Activated naive CD8-positive, alpha-beta T cell treated with anti-CD3 and anti-CD28 coated beads, Interleukin-2, amount 10 ng/mL, durations not matched to agents 7 days and 5 days (primary cell): ENCODE results near the gene LRP11. TPM values are rescaled to one million over a fixed set of nuclear protein-coding genes. Genes with fewer than 3 reads are reported as not detected.
A peak's percentile ranks its signal among the peaks of the same experiment; 100 is the strongest.
"Not testable (repeated sequence)": the region's sequence is repeated elsewhere in the genome, so short reads cannot be mapped to it uniquely, and the experiment has no call there.

ENCODE experiments used
- ATAC-seq: fragments of 150-1000 bp; cut with Tn5 transposase; one replicate; pipeline ENCODE4 v1.10.0; 2021; ENCODE audit warnings: low read depth, moderate library complexity
- POLR2A ChIA-PET: fragments of 350-600 bp; sonication (Branson Sonifier 250); formaldehyde crosslinking; loops from one replicate; lab custom pipeline; 2021; ENCODE audit warnings: antibody characterized with exemption; lab: Charles Lee
- DNase-seq: peaks from one replicate; pipeline ENCODE4 v3.0.0; 2021
- H3K27ac Mint-ChIP-seq: one replicate; pipeline ENCODE4 v1.8.0; 2022; ENCODE audit warnings: mild to moderate bottlenecking, mixed read lengths
- H3K27me3 Mint-ChIP-seq: one replicate; pipeline ENCODE4 v1.8.0; 2022; ENCODE audit warnings: mild to moderate bottlenecking, moderate library complexity, mixed read lengths
- H3K36me3 Mint-ChIP-seq: one replicate; pipeline ENCODE4 v1.8.0; 2021; ENCODE audit warnings: mild to moderate bottlenecking, mixed read lengths
- H3K4me1 Mint-ChIP-seq: one replicate; pipeline ENCODE4 v1.8.0; 2021; ENCODE audit warnings: mixed read lengths
- H3K4me3 Mint-ChIP-seq: one replicate; pipeline ENCODE4 v1.8.0; 2022; ENCODE audit warnings: mild to moderate bottlenecking, moderate library complexity, mixed read lengths
- H3K9me3 Mint-ChIP-seq: one replicate; pipeline ENCODE4 v1.8.0; 2021; ENCODE audit warnings: mixed read lengths
- total RNA-seq, 2 experiments: library from RNA; stranded (reverse); gene quantifications; one replicate each; pipeline ENCODE4 v1.2.3, GENCODE V29; 2021

LRP11 gene
- total RNA-seq, 2 experiments from 2014 or later = 2.3 to 2.7 TPM

DNA sequence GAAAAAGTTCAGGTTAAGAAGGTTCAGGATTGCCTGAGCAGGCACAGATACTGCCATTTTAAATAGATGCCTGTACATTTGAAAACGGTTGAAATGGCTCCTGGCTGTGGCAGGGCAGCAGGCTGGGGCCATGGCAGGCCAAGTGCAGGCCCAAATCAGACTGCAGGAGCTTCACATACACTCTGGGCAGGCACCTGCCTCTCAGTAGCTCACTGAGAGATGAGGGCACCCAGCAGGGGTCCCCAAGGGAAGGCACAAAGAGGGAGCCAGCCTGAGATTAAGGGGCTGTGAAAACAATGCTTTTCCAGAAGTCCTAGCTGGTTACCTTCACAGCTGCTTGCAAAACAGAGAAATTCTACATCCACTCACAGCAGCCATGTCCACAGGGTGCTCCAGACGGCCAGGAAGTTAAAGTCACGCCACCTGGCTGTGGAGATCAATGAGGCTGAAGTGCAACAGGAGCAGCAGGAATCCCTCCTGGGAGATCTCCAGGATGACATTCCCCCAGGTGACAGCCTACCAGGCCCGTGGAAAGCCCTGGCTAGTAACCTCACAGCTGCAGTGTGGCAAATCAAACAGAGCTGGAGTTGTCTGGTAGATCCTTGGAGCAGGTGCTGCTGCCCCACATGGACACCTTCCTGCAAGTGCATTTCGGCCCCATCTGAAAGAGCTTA is 39.9 kb upstream of the LRP11 start:
- POLR2A ChIA-PET = no interaction called here
- no peaks in the 10 kb centered on the region for H3K4me1 Mint-ChIP-seq
- no peak overlapping the region for H3K4me3 Mint-ChIP-seq
- DNase-seq = no peak
- H3K9me3 Mint-ChIP-seq = peaks cover 5% of the 10 kb centered on the region
- no peaks in the 10 kb centered on the region for H3K36me3 Mint-ChIP-seq
- no peak overlapping the region for H3K27ac Mint-ChIP-seq
- no peak for ATAC-seq
- peaks cover 13% of the 10 kb centered on the region for H3K27me3 Mint-ChIP-seq

DNA sequence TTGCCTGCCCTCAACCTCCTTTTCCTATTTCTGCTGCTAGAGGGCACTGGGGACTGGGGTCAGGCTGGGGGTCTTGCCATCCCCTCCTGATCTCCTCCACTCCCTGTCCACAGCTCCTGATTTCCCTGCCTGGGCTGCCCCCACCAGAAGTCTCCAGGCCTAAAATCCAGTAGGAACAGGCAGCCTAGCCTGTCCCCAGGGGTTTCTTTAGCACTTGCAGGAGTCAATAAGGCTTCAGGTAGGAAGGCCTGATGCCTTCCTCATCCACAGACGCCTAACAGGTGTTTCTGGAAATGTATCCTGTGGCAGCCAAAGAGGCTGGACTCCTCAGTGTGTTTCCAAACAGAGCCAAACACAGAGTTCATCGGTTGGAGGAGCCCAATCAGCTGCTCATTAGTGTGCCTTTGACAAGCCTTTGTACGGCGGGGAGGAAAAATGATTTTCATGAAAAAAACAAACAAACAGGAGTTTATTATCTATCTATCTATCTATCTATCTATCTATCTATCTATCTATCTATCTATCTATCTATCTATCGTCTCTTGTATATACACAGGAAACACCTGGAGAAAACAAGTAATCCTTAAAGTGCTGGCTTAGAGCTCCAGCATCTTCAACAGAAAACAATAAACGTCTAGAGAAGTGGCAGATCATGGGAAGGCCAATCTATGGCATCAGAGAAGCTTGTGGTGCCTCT is 37.4 kb upstream of the LRP11 start:
- peaks cover 1% of the 10 kb centered on the region for H3K4me1 Mint-ChIP-seq
- H3K4me3 Mint-ChIP-seq = no peak overlapping the region
- no peaks in the 10 kb centered on the region for H3K9me3 Mint-ChIP-seq
- POLR2A ChIA-PET = no interaction called here
- peaks cover 7% of the 10 kb centered on the region for H3K27me3 Mint-ChIP-seq
- no peak for ATAC-seq
- no peak overlapping the region for H3K27ac Mint-ChIP-seq
- no peaks in the 10 kb centered on the region for H3K36me3 Mint-ChIP-seq
- no peak for DNase-seq

- peaks cover 9% of the 10 kb centered on the region for H3K4me1 Mint-ChIP-seq
- no peak for ATAC-seq
- peaks cover 7% of the 10 kb centered on the region for H3K27me3 Mint-ChIP-seq
- H3K36me3 Mint-ChIP-seq = no peaks in the 10 kb centered on the region
- H3K4me3 Mint-ChIP-seq = no peak overlapping the region
- POLR2A ChIA-PET = no interaction called here
- H3K27ac Mint-ChIP-seq = no peak overlapping the region
- no peak for DNase-seq
- no peaks in the 10 kb centered on the region for H3K9me3 Mint-ChIP-seq
Observed at GRCh38 chr6:149900620-149901443, 36.7 kb upstream of the LRP11 start.

DNA sequence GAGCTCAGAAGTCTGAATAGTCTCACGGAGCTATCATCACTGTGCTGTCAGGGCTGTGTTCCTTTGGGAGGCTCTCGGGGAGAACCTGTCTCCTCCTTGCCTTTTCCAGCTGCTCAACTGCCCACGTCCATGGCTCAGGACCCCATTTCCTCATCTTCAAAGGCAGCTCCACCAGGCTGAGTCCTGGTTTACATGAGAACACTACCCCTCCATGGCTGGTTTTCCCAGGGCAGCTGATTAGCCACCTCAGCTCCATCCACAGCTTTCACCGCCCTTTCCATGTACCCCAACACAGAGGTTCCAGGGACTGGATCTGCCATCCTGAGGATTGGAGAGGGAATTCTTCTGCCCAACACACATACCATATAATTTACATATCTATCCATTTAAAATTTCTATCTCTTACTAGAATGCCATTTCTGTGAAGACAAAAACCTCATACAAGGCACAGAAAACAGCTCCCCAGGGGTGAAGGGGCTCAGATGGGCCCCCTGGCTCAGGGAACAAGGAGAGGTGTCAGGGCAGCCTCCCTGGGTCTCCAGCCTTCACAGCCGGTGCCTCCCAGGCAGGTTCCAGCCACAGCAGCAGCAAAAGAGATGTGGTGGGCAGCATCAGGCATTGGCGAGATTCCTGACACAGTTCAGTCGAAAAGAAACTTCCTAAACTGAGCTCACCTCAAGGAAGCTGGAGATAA is 35.9 kb upstream of the LRP11 start:
- Mint-ChIP-seq H3K9me3 (no peaks in the 10 kb centered on the region), H3K27me3 (peaks cover 7% of the 10 kb centered on the region), H3K27ac (no peak overlapping the region), H3K4me1 (peaks cover 12% of the 10 kb centered on the region), H3K36me3 (no peaks in the 10 kb centered on the region), H3K4me3 (no peak overlapping the region)
- POLR2A ChIA-PET = no interaction called here
- ATAC-seq = no peak
- no peak for DNase-seq

GRCh38 chr6:149899486-149899885 is 35.3 kb upstream of the LRP11 start:
- Mint-ChIP-seq H3K4me3 (no peak overlapping the region), H3K36me3 (no peaks in the 10 kb centered on the region), H3K9me3 (no peaks in the 10 kb centered on the region), H3K27me3 (peaks cover 12% of the 10 kb centered on the region), H3K4me1 (peaks cover 12% of the 10 kb centered on the region), H3K27ac (no peak overlapping the region)
- DNase-seq (no peak), ATAC-seq (no peak)
- POLR2A ChIA-PET = no interaction called here

GRCh38 chr6:149898966-149899365 is 34.8 kb upstream of the LRP11 start:
- no peaks in the 10 kb centered on the region for H3K9me3 Mint-ChIP-seq
- no peak overlapping the region for H3K4me3 Mint-ChIP-seq
- POLR2A ChIA-PET = no interaction called here
- DNase-seq (no peak), ATAC-seq (no peak)
- H3K27ac Mint-ChIP-seq = no peak overlapping the region
- H3K36me3 Mint-ChIP-seq = no peaks in the 10 kb centered on the region
- peaks cover 12% of the 10 kb centered on the region for H3K4me1 Mint-ChIP-seq
- H3K27me3 Mint-ChIP-seq = peaks cover 17% of the 10 kb centered on the region

DNA sequence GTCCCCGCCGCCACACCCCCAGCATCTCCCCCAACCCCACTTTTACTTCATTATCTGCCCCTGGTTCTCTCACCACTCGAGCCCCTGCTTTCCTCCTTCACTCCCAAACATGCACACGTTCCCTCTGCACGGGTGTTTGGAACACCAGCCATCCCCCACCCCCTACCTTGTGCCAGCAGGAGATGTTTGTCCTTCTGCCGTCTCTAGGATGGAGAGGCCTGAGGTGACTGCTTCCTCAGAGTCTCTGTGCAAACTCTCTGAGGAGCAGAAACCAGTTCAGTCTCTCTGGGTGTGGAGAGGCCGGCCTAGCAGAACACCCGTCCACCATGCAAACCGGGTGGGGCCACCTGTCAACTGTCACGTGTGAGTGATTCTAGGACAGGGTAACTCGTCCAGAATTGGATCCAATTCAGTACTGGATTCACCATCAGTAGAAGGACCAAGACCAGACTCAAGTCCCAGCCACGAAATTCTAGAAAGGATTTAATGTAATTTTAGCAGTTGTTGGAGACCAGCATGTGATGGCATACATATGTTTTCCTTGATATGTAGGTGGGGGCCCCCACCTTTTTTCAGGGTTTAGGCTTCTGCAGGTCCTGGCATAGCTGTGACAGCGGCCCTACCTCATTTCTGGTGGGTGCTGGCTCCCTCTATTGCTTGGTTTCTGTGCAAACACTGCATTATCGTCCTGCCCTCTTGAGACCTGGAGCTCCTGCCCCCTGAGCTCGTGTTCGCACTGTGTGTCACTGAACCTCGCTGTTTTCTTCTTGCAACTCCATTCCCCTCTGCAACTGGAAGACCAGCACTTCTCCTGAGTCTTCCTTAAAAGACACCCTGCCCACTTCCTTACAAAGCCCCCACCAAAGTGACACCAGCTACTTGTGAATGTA is 33.9 kb upstream of the LRP11 start, which contains the start of gene RAET1E:
TSS of gene RAET1E (minus strand) at position 259 of the 890 bp plus-strand sequence. CDS start 7,212 bp downstream, outside the sequence.
- Mint-ChIP-seq H3K4me1 (peaks cover 12% of the 10 kb centered on the region), H3K36me3 (no peaks in the 10 kb centered on the region), H3K4me3 (no peak within 1 kb of the TSS), H3K27me3 (peaks cover 20% of the 10 kb centered on the region), H3K27ac (no peak within 1 kb of the TSS), H3K9me3 (no peaks in the 10 kb centered on the region)
- POLR2A ChIA-PET = no interaction called here
- no peak for ATAC-seq
- DNase-seq = no peak

DNA sequence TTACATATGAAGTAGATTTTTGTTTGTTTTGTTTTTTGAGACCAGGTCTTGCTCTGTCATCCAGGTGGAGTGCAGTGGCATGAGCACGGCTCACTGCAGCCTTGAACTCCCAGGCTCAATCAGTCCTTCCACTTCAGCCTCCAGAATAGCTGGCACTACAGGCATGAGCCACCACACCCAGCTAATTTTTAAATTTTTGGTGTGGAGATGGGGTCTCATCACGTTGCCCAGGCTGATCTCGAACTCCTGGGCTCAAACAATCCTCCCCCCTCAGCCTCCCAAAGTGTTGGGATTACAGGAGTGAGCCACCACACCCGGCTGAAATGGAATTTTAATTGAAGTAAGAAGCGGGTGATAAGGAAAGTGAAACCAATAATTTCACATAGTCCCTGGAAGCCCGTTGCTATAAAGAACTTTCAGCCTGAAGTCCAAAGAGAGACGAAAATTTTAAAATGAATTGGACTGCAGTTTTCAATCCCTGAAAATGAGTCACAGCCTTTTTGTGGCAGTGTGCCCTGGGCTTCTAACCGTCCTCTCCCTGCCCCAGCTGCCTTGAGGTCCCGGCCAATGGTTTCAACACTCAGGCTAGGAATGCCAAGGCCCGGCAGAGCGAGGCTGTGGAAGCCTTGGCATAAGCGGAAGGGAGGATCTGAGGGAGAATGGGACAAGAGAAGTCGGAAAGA is 33.0 kb upstream of the LRP11 start:
- H3K9me3 Mint-ChIP-seq = no peaks in the 10 kb centered on the region
- no peak overlapping the region for H3K27ac Mint-ChIP-seq
- no peak for DNase-seq
- POLR2A ChIA-PET = no interaction called here
- peaks cover 19% of the 10 kb centered on the region for H3K27me3 Mint-ChIP-seq
- H3K36me3 Mint-ChIP-seq = no peaks in the 10 kb centered on the region
- ATAC-seq = no peak
- H3K4me1 Mint-ChIP-seq = peaks cover 12% of the 10 kb centered on the region
- no peak overlapping the region for H3K4me3 Mint-ChIP-seq

DNA sequence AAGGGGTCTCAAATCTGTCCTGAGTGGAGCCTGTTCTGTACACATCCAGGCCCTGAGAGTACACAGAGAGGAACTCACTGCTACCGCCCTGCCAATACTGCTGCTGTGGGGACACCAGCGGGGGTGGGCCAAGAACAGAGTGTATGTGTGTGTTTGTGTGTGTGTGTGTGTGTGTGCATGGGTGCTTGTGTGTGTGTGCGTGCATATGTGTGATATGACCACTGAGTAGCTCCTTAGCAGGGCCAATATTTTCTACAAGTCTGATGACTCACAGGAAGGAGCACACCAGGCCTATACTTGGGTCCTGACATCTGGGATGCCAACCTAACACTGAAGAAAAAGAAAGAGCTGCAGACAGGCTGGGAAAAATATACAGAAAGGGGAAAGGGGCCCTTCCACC is 32.3 kb upstream of the LRP11 start:
- POLR2A ChIA-PET = no interaction called here
- DNase-seq (no peak), ATAC-seq (no peak)
- Mint-ChIP-seq H3K9me3 (no peaks in the 10 kb centered on the region), H3K27me3 (peaks cover 19% of the 10 kb centered on the region), H3K27ac (no peak overlapping the region), H3K4me1 (peaks cover 12% of the 10 kb centered on the region), H3K36me3 (no peaks in the 10 kb centered on the region), H3K4me3 (no peak overlapping the region)

DNA sequence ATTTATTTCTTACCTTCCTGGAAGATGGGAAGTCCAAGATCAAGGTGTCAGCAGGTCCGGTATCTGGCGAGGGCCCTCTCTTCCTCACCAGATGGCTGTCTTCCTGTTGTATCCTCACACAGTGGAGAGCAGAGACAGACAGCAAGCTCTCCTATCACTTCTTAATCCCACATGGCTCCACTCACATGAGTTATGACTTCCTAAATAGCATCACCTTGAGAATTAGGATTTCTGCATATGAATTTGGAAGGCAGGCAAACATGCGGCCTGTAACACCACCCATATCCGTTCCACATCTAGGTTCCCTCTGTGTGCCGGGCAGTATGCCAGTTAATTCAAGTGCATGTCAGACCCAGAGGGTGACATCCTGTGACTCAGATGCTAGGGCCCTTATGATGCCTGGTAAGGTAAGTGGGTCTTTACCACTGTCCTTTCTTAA is 31.7 kb upstream of the LRP11 start:
- H3K27me3 Mint-ChIP-seq = peaks cover 22% of the 10 kb centered on the region
- no peak overlapping the region for H3K4me3 Mint-ChIP-seq
- POLR2A ChIA-PET = no interaction called here
- H3K9me3 Mint-ChIP-seq = no peaks in the 10 kb centered on the region
- no peak overlapping the region for H3K27ac Mint-ChIP-seq
- H3K36me3 Mint-ChIP-seq = no peaks in the 10 kb centered on the region
- ATAC-seq (peak; percentile 78), DNase-seq (no peak)
- peaks cover 12% of the 10 kb centered on the region for H3K4me1 Mint-ChIP-seq

DNA sequence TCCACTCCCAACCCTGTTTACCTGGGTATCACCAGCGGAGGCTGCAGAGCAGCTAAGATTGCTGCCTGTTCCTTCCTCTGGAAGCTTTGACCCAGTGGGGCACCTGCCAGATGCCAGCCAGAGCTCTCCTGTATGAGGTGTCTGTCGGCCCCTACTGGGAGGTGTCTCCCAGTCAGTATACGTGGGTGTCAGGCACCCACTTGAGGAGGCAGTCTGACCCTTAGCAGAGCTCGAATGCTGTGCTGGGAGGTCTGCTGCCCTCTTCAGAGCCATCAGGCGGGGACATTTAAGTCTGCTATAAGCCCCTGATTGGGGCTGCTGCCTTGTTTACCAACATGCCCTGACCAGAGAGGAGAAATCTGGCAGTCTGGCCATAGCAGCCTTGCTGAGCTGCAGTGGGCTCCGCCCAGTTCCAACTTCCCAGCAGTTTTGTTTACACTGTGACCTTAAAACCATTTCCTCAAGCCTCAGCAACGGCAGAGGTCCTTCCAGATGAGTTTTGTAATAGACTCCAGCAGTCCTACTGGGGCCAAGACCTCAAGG is 31.0 kb upstream of the LRP11 start:
- POLR2A ChIA-PET = interaction anchor here (0.6 kb wide), 1 partner anchor 1415 kb away, joined by 3 read pairs; no protein-coding TSS in a partner anchor
- no peak overlapping the region for H3K4me3 Mint-ChIP-seq
- H3K4me1 Mint-ChIP-seq = peaks cover 12% of the 10 kb centered on the region
- no peaks in the 10 kb centered on the region for H3K9me3 Mint-ChIP-seq
- DNase-seq (no peak), ATAC-seq (no peak)
- H3K27ac Mint-ChIP-seq = no peak overlapping the region
- H3K36me3 Mint-ChIP-seq = no peaks in the 10 kb centered on the region
- peaks cover 26% of the 10 kb centered on the region for H3K27me3 Mint-ChIP-seq

DNA sequence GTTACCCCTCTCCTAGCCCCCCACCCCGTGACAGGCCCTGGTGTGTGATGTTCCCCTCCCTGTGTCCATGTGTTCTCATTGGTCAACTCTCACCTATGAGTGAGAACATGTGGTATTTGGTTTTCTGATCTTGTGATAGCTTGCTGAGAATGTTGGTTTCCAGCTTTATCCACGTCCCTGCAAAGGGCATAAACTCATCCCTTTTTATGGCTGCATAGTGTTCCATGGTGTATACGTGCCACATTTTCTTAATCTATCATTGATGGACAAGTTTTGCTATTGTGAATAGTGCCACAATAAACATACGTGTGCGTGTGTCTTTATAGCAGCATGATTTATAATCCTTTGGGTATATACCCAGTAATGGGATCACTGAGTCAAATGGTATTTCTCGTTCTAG is 27.7 kb upstream of the LRP11 start:
- DNase-seq, H3K9me3 Mint-ChIP-seq, H3K27ac Mint-ChIP-seq, ATAC-seq, H3K36me3 Mint-ChIP-seq, POLR2A ChIA-PET, H3K4me3 Mint-ChIP-seq: not testable (repeated sequence)
- H3K27me3 Mint-ChIP-seq = peaks cover 36% of the 10 kb centered on the region
- H3K4me1 Mint-ChIP-seq = peaks cover 12% of the 10 kb centered on the region
